Measurements from ENCODE around the gene DPH3.
A peak's percentile ranks its signal among the peaks of the same experiment; 100 is the strongest.

DPH3 gene

DNA sequence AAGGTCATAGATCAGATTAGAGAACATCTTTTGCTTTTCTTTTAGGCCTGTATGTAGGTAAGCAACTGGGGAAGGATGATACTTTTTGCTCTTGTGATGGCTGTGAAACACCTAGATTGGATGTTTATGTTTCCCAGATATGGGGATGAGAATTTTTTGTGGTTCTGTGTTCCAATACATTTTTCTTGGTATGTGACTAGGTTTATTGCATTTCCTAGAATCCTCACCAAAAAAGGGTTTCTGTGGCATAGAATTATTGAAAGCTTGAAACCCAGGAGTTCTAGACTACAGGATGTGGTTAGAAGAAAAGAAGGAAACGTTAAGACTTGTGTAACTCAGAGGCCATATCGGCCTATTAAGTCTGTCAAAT, 26.1 kb upstream of the DPH3 start:
- no peak for DNase-seq (ENCODE audit: low read depth in 2 of 2)

DNA sequence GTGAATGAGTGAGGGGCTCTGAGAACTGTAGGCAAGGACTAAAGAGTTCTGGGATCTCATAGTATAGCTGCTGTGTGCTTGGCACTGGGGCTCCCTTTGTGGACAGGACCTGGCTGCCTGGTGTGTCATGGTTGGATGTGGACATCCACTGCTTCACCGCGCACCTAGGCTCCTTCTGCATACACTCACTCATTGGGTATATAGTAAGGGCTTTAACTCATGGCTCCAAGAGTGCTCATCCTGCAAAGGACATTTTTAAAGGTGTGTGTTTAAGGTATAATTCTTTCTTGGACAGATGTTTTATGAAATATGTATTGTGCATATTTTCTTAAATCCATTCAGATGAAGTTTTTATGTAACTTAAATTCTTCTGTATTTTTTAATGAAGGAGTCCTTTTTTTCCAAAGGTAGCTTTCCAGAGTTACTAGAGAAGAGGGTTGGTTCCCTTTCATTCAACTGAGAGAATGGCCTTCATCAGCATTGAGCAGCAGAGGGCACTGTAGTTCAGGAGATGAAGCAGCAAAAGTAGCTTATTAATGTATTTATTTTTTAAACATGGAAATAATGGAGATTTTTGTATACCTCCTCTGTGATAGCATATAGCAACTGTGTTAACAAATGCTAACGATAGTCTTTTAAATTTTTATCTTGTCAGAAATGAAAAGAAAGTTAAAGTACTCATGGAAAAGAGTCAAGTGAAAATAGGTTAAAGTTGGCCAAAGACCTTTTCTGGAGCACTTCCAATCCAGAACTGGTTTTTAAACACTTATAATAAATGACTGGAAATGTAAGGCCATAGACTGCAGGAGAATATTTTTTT, 25.5 kb upstream of the DPH3 start:
- no peak for DNase-seq (ENCODE audit: low read depth in 2 of 2)

DNA sequence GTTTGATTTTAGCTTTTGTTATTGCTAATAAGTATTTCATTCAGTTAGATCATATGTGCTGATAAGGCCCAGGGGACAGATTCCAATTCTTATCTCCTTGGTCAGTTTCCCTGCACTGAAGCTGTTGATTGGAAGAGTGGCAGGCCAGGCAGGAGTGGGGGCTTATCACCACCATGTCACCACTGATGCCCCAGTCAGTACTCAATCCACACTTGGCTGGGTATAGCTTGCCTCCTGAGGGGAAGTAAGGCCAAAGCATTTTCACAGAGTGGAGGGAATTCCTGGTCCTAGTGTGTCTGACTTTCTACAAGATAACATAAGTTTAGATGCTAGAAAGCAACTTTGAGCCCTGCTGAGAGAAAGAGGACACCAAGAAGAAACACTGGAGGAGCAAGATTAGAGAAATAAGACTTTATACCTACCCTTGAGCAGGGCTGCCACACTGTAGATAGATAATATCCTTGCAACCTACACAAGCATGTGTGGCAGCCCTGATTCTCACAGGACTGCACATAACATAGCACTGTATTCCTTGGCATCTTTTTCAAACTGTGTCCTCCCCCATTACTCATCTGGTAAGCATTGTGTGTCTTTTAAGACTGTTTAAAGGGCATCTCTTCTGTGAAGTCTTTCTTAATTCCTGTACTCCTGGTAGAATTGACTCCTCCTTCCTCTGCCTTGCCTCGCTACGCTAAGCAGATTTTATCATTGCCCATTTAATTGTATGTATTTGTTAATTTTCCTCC, 24.6 kb upstream of the DPH3 start:
- no peak for DNase-seq (ENCODE audit: low read depth in 2 of 2)

GRCh38 chr3:16288664-16289063, 23.9 kb upstream of the DPH3 start:
- no peak for DNase-seq (ENCODE audit: low read depth in 2 of 2)

DNA sequence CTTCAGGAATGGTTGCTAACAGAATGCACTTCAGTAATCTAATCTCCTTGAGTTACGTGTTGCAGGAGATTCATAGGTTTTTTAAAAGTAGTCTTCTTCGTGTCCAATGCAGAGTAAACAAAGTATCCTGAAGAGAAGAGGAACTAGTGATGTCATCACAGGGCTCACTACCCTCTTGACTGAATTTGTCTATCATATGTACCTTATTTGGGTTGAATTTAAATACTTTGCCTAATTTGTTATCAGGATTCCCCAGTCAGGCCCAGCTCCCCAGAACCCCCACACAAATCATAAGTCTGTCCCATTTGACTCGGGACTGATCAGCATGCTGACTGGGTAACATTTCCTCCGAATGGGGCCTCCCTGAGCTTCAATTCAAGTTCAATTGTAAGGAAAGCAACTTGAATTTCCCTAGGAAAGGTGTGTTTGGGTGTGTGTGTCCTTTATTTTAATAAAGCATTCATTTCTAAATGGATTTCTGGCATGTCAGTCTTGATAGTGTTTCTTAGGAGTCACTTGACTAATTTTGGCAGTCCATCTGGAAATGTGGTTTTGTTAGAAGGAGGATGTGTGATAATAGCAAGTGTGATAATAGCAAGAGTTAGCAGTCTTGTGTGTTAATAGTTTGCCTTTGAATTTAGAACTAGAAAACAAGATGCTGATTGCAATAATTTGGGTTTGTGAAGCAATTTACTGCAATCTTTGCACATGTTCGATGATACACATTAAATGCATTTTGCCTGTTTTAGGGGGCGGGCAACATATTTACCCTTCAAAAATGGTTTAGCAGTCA, 22.2 kb upstream of the DPH3 start:
- no peak for DNase-seq (ENCODE audit: low read depth in 2 of 2)

GRCh38 chr3:16286161-16286560, 21.4 kb upstream of the DPH3 start:
- DNase-seq (ENCODE audit: low read depth in 2 of 2) = peak; percentile 47 to 61

DNA sequence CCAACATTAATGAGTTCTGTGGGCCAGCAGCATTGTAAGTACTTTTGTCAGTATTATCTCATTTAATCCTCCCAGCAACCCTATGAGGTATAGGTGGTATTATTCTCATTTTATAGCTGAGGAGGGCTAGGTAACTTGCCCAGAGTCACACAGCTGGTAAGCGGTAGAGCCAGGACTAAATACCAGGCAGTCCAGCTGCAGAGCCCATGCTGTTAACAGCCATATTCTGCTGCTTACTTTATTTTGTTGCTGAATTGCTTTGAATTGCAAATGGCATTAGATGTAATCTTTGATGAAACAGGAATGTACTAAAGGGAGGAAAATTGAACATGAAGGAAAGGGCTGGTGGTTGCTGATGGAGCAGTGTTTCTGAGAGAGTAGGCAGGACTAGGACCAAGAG, 19.9 kb upstream of the DPH3 start:
- DNase-seq (ENCODE audit: low read depth in 2 of 2) = no peak

- no peak for DNase-seq (ENCODE audit: low read depth in 2 of 2)
Measured at GRCh38 chr3:16280671-16281070, 15.9 kb upstream of the DPH3 start.

DNA sequence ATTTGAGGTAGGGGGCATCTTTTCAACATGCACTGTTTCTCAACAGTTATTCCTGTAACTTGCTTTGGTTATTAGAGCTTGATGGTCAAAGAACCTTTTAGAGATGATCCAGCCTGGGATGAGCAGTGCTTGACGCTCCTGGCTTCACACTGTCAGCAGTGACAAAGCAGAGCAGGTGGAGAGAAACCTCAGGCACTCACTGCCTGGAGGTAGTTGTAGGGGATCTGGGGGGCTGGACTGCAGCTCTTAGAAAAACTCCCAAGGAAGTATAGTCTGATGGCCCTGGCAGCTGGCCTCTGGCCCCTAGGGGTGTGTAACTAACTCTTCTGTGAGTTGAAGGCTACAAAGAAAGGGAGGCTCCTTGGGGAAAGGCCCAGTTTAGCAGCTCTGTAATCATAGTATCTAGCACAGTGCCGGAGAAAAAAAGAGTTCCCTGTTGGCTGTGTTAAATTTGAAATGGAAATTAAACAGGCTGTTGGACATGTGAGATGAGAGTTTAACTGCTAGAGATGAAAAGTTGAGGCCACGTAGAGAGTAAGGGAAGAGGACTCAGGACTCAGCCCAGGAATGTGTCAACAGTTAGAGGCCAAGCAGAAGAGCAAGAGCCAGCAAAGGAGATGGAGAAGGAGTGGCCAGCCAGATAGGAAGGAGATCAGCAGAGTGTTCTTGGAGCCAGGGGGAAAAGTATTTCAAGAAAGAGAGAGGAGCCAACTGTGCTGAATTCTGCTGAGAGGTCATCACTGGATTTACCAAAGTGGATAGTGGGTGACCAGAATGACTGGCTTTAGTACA, 14.5 kb upstream of the DPH3 start:
- DNase-seq (ENCODE audit: low read depth in 2 of 2) = no peak

DNA sequence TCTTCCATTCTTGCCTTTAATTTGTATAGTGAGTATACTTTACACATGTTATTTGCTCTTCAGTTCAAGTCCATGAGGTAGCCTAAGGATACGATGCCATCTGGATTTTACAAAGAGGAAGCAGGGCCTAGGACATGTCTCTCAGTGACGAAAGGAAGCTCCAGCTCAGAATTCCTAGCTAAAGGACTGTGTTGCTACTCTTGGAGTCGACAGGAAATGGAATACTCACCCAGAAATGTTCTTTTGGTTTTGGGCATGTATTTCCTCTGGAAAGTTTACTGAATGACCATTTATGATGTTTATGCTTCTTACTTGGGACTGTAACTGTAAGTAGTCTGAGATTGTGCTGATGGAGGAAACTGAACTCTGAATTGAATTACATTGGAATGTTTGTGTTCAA, 12.7 kb upstream of the DPH3 start:
- DNase-seq (ENCODE audit: low read depth in 2 of 2) = no peak

DNA sequence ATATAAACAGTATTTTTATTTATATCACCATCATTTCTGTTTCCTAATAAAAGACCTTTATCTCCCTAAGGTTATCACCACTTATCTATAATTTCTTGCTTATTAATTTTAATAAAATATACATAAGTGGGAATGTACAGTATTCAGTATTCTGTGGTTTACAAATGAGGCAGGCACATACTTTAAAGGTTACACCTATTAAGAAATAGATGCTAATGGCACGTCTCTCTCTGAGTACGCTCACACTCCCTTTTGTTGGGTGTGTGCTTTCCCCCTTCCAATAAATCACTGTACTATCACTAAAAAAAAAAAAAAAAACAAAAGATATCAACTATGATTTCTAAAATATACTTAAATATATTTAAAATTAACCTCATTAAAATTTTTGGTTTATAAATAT, 9.1 kb upstream of the DPH3 start:
- no peak for DNase-seq (ENCODE audit: low read depth in 2 of 2)

GRCh38 chr3:16272588-16272987, 7.8 kb upstream of the DPH3 start:
- DNase-seq (ENCODE audit: low read depth in 2 of 2) = no peak

DNA sequence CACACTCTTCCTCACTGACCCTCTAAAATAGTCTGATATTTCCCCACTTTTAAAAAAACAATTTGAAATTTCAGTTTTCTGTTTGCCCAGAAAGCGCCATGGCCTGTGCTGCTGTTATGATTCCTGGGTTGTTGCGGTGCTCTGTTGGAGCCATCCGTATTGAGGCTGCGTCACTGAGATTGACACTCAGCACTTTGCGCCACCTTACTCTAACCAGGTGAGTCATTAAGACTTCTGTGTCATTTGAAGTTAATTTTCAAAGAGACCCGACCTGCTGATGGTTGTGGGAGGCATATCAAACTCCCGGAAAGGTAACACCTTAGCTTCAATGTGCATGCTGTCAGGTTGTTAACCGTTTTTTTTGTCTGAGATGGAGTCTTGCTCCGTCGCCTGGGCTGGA, 6.1 kb upstream of the DPH3 start:
- DNase-seq (ENCODE audit: low read depth in 2 of 2) = no peak

DNA sequence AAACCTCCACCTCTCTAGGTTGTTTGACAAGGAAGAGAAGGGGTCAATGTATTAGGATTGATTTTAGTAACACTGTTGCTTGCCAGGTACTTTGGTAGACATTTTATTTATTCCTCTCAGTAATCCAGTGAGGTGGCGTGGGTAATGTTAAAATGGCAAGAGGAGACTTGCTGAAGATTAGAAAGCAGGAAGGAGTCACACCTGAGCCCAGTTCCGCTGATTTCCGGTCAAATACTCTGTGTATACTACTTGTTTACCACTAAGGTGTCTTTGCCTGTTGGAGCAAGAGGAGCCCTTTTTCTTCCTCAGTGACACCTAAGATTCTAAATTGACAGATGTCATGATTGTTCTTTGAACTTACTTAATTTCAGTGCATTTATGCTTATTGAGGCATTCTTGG, 2.0 kb upstream of the DPH3 start:
- no peak for DNase-seq (ENCODE audit: low read depth in 2 of 2)

DNA sequence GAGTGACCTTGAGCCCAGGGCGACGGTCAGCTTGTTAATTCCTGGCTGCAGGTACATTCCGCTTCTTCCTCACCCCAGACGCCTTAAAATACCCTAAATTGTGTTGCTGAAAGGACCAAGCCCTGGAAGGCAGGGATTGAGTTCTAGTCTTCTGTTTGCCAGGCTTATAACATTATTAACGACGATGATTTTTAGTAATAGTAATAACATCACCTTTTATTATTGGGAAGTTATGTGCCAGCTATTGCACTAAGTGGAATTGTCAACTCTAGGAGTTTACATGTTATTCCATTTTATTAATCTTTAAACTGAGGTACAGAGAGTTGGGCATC, 678 bp upstream of the DPH3 start:
- no peak for DNase-seq (ENCODE audit: low read depth in 2 of 2)

GRCh38 chr3:16264174-16264707, 502 bp downstream of the DPH3 start:
- no peak for DNase-seq (ENCODE audit: low read depth in 2 of 2)

GRCh38 chr3:16262174-16262573, 2.6 kb downstream of the DPH3 start:
- DNase-seq (ENCODE audit: low read depth in 2 of 2) = no peak

- DNase-seq (ENCODE audit: low read depth in 2 of 2) = no peak
Measured at GRCh38 chr3:16260046-16260445, 4.7 kb downstream of the DPH3 start.

GRCh38 chr3:16258866-16259265, 5.9 kb downstream of the DPH3 start:
- no peak for DNase-seq (ENCODE audit: low read depth in 2 of 2)

DNA sequence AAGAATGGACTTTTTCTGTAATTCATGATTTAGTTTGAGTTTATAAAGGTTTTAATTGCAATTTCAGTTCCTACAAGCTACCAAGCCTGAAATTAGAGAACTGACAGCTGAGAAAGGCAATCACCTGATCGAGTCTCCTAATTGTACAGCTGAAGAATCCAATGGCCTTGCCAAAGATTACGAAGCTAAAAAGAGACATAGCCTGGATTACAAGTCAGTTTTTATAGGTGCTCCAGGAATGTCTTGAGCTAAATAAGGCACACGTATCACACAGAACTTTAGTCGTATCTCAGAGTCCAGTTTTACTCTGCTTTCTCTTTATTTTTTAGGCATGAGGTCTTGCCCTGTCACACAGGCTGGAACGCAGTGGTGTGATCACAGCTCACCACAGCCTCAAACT, 6.6 kb downstream of the DPH3 start:
- no peak for DNase-seq (ENCODE audit: low read depth in 2 of 2)

DNA sequence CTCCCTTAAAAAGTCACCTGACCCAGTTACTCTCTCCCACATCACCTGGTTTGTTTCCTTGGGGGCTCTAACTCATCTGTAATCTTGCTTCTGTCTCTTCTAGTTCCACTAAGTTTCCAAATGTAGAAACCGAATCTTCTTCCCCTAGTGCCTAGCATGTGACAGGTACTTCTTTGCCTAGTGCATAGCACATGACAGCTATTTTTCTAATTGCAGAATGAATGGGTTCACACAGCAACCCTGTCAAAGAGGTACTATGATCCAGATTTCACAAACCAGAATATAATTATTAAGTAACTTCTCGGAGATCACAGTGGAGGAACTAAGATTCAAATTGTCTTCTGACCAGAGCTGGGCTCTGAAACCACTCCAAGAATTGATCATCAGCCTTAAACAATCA, 7.4 kb downstream of the DPH3 start:
- DNase-seq (ENCODE audit: low read depth in 2 of 2) = no peak

DNA sequence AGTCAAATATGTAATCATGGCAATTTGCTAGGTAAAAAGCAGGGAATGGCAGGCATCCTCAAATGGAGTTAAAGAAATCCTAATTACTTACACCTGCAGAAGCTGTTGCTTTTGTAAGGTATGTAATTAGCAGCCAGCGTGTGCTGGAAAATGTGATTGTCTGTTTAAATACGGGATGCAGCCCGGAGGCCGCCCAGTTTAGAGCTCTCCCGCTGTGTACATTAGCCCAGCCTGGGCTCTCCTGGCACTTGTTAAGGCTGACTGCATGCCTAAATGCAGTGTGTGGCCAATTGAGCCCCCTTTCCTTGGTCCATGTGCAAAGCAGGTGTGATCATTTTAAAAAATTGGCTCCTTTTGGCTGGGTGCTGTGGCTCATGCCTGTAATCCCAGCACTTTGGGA, 9.0 kb downstream of the DPH3 start:
- no peak for DNase-seq (ENCODE audit: low read depth in 2 of 2)

Measured in stimulated activated CD8-positive, alpha-beta memory T cell treated with anti-CD3 and anti-CD28 coated beads, Interleukin-15, amount 100 ng/mL, for 48 hours (primary cell).